IgD-negative memory B cell (primary cell): ENCODE results near the gene MOSMO. TPM values are rescaled to one million over a fixed set of nuclear protein-coding genes. Genes with fewer than 3 reads are reported as not detected.

Experiments used
- H3K27ac Mint-ChIP-seq, 3 donors: one replicate each; pipeline ENCODE4 v1.8.0; 2020 to 2022; ENCODE audit warnings: mild to moderate bottlenecking in 3 of 3, mixed read lengths in 3 of 3, moderate library complexity in 1 of 3
- H3K27me3 Mint-ChIP-seq: one replicate; pipeline ENCODE4 v1.8.0; 2021; ENCODE audit warnings: mixed read lengths
- H3K36me3 Mint-ChIP-seq: one replicate; pipeline ENCODE4 v1.8.0; 2020; ENCODE audit warnings: mild to moderate bottlenecking, mixed read lengths
- H3K4me1 Mint-ChIP-seq, 3 donors: one replicate each; pipeline ENCODE4 v1.8.0; 2020 to 2022; ENCODE audit warnings: mixed read lengths in 3 of 3, mild to moderate bottlenecking in 1 of 3
- H3K4me3 Mint-ChIP-seq, 4 donors: one replicate each; pipeline ENCODE4 v1.8.0; 2020 to 2022; ENCODE audit warnings: mild to moderate bottlenecking in 4 of 4, mixed read lengths in 4 of 4, moderate library complexity in 3 of 4
- H3K9me3 Mint-ChIP-seq, 3 donors: one replicate each; pipeline ENCODE4 v1.8.0; 2020 to 2021; ENCODE audit warnings: mixed read lengths in 3 of 3, mild to moderate bottlenecking in 1 of 3
- polyA plus RNA-seq: library from polyadenylated mRNA; unstranded; fragments of 300-500 nt; fragmentation: Illumina TruSeq; gene quantifications from one replicate; pipeline ENCODE4 v1.2.3, GENCODE V29; 2021

The MOSMO gene
- polyA plus RNA-seq, result 4.1 TPM

DNA sequence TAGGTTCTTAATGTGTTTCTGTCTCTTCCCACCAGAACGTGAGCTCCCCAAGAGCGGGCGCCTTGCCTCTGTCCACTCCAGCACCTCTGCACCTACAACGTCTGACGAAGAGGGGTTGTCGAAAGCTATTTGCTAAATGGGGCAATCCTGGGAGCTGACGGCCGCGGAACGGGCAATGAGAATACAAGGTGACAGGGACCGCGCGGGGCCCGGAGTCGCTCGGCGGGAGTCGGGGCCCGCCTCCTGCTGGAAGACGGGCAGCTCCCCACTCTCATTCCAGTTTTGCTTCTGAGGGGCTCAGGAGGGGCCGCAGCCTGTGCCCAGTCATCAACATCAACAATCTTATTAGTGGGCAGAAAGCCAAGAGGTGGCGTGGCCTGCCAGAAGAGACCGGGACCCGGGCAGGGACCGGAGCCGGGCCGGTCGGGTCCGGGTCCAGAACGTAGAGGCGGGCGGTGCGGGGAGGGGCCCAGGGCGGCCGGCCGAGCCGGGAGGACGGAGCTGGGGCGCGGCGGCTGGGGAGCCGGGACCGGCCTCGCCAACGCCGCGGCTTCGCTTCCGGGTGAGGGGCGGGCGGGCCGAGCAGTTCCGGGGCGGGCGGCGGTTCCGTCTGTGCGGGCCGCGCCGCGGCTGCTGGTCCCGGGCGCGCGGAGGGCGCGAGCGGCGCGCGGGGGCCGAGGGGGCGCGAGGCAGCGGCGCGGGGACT lies at the start of gene MOSMO:
TSS of gene MOSMO (plus strand) at position 603 of the 706 bp plus-strand sequence. CDS start 191 bp downstream, outside the sequence.
- Mint-ChIP-seq H3K9me3 (no peaks in the 10 kb centered on the region), H3K27me3 (no peaks in the 10 kb centered on the region), H3K27ac (peak within 1 kb of the TSS; percentile 13 to 89 (median 64)), H3K4me1 (peaks cover 17 to 35% (median 29%) of the 10 kb centered on the region in 3 donors), H3K4me3 (peak within 1 kb of the TSS; percentile 89 to 95 (median 90)), H3K36me3 (peaks cover 1% of the 10 kb centered on the region)

DNA sequence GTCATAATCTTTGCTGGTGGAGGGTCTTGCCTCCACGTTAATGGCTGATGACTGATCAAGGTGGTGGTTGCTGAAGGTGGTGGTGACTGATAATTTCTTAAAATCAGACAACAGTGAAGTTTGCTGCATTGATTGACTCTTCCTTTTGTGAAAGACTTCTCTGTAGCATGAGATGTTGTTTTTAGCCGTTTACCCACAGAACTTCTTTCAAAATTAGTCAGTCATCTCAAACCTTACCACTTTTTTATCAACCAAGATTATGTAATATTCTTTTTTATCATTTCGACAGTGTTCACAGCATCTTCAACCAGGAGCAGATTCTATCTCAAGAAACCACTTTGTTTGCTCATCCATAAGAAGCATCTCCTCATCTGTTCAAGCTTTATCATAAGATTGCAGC lies 48.9 kb upstream of the MOSMO start:
- Mint-ChIP-seq H3K27ac (peak overlapping the region in 1 of 3 donors; percentile 0), H3K4me1 (peaks cover 8 to 21% (median 10%) of the 10 kb centered on the region in 3 donors), H3K36me3 (peaks cover 4% of the 10 kb centered on the region), H3K9me3 (no peaks in the 10 kb centered on the region), H3K4me3 (no peak overlapping the region), H3K27me3 (no peaks in the 10 kb centered on the region)

DNA sequence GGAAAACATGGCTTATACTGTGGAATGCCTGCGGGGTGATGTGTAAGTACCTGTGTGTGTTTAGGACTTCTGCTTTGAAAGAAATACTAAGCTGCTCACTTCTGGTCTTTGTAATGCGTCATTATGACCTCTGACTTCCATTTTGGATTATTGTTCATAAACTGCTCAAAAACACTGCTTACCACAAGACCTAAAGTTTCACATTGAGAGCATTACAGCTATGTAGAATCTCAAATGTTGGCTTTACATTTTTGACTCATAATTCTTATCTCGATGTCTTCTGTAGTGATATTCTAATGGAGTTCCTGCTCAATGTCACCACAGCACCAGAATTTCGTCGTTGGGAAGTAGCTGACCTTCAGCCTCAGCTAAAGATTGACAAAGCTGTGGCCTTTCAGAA lies 45.4 kb upstream of the MOSMO start:
- Mint-ChIP-seq H3K27ac (no peak overlapping the region), H3K4me3 (no peak overlapping the region), H3K27me3 (no peaks in the 10 kb centered on the region), H3K4me1 (peaks cover 4 to 6% (median 5%) of the 10 kb centered on the region in 3 donors), H3K9me3 (no peaks in the 10 kb centered on the region), H3K36me3 (peaks cover 4% of the 10 kb centered on the region)

DNA sequence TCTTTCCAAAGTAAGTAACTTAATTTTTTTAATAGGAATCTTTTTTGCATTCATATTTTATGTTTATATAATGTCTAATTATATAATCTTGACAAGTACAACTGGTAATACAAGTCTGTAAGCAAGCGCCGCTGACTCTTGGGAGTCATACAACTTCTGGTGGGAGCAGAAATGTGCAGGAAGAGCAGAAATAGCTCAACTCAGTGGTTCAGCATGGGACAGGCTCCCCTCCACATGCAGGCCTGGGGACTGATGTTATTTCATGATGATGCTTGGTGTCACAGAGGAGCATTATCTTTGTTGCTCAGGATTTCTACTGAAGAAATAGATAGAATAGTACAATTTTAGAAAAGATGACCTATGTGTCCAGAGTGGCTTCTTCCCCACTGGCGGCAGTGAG lies 44.0 kb upstream of the MOSMO start:
- Mint-ChIP-seq H3K36me3 (peaks cover 4% of the 10 kb centered on the region), H3K4me3 (no peak overlapping the region), H3K4me1 (no peaks in the 10 kb centered on the region), H3K27me3 (no peaks in the 10 kb centered on the region), H3K9me3 (no peaks in the 10 kb centered on the region), H3K27ac (no peak overlapping the region)

DNA sequence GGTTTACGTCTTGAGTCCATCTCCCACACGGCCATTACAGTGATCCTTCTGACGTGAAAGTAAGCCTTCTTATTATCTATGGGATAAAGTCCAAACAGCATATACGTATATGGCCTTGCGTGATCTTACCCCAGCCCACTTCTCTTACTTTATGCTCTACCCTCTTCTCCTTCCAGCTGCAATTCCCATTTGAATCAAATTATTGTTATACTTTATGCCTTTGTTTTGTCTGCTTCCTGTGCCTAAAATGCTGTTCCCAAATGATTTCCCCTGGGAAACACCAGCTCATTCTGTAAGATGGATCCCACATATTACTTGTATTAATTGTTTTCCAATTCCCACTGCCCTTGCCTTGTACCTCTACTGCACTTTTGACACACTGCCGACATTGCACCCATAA lies 43.6 kb upstream of the MOSMO start:
- Mint-ChIP-seq H3K36me3 (peaks cover 4% of the 10 kb centered on the region), H3K4me1 (no peaks in the 10 kb centered on the region)

DNA sequence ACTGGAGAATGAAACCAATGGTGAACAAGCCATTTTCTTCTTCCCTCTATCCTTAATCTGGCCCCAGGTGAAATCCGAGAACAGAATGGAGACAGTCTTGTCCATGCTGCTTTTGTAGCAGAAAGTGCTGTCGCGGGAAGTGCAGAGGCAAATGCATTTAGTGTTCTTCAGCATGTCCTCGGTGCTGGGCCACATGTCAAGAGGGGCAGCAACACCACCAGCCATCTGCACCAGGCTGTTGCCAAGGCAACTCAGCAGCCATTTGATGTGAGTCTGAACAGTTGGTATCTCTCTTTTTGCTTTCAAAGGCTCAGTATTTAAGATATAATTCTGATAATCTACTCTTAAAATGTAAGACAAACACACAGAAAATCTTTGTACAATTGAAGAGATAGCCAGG lies 36.1 kb upstream of the MOSMO start:
- Mint-ChIP-seq H3K9me3 (no peaks in the 10 kb centered on the region), H3K27ac (no peak overlapping the region), H3K36me3 (peaks cover 2% of the 10 kb centered on the region), H3K4me3 (no peak overlapping the region), H3K27me3 (no peaks in the 10 kb centered on the region), H3K4me1 (no peaks in the 10 kb centered on the region)

More for the DNA sequence above, 43.6 kb upstream of the MOSMO start:
- Mint-ChIP-seq H3K9me3 (no peaks in the 10 kb centered on the region), H3K27ac (no peak overlapping the region), H3K4me3 (no peak overlapping the region), H3K27me3 (no peaks in the 10 kb centered on the region)

DNA sequence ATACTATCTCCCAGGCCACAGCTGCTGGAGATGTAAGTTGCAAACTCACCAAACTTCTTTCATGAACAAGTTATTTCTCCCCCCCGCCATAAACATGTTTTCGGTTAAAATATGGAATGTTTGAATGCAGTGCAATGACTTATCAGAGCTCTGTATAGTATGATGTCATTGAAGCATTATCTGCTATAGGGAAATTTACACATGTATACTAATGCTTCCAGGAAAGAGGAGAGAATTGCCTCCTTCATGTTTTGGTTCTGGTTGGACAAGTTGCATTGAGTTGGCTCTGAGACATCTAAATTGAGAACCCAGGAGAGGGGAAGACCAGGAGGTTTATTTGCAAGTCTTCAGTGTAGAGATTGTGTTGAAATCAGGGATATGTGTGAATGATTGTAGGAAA lies 34.0 kb upstream of the MOSMO start:
- no peaks in the 10 kb centered on the region for H3K9me3 Mint-ChIP-seq
- H3K27ac Mint-ChIP-seq, result no peak overlapping the region
- H3K4me1 Mint-ChIP-seq, result no peaks in the 10 kb centered on the region
- no peak overlapping the region for H3K4me3 Mint-ChIP-seq
- no peaks in the 10 kb centered on the region for H3K27me3 Mint-ChIP-seq
- peaks cover 5% of the 10 kb centered on the region for H3K36me3 Mint-ChIP-seq

DNA sequence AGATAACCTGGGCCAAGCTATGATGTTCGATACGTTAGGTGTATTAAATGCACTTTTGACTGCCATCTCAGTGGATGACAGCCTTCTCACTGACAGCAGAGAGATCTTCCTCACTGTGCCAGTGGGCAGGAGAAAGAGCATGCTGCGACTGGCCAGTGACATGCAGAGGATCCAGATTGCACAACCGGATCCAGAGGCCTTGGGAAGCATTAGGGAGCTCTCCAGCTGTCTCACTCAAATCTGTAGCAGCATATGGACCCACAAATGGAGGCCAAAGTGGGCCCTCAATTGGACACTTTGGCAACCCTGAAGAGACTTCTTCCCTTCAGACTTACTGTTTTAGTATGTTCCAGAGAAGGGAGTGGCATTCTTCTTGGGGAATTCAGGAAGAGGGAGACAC lies 27.9 kb upstream of the MOSMO start:
- Mint-ChIP-seq H3K4me1 (no peaks in the 10 kb centered on the region), H3K27me3 (no peaks in the 10 kb centered on the region), H3K36me3 (peaks cover 8% of the 10 kb centered on the region), H3K4me3 (no peak overlapping the region), H3K9me3 (no peaks in the 10 kb centered on the region), H3K27ac (peak overlapping the region in 1 of 3 donors; percentile 46)

DNA sequence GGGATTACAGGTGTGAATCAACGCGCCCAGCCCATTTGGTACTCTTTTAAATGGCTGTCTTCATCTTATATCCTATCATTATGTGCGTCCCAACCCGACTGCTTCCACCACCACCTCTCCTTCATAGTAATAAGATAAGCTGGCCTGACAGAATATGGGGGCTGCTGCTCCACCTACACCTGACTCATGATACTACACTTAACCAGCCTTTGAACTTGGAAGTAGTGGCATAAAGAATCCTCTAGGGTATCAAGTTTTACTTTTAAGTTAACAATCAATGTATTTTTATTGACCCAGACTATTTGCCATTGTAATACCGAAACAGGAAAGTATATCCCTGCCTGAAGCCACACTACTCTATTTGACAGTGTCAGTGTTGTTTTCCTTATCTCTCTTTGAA lies 25.8 kb upstream of the MOSMO start:
- Mint-ChIP-seq H3K9me3 (no peaks in the 10 kb centered on the region), H3K27ac (no peak overlapping the region), H3K4me1 (no peaks in the 10 kb centered on the region), H3K36me3 (peaks cover 10% of the 10 kb centered on the region), H3K27me3 (no peaks in the 10 kb centered on the region), H3K4me3 (no peak overlapping the region)

DNA sequence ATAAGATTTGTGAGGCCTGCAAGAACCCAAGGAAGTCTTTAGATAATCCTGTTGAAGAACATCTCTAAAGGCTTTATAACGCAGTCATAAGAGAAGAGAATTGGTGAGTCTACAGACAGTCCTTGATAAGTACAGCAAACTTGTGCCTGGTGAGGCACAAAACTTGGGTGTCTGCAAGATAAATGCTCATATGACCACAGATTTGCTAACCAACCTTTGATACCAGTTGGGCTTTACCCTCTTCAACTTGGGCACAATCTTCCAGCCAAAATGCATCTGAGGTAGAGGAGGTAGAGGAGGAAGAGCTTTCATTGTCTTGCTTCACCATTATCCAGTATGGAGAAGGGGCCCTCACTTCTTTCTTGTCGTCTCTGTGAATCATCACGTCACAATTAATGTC lies 23.8 kb upstream of the MOSMO start:
- no peak overlapping the region for H3K27ac Mint-ChIP-seq
- no peaks in the 10 kb centered on the region for H3K9me3 Mint-ChIP-seq
- no peaks in the 10 kb centered on the region for H3K27me3 Mint-ChIP-seq
- no peak overlapping the region for H3K4me3 Mint-ChIP-seq
- H3K36me3 Mint-ChIP-seq, result peaks cover 7% of the 10 kb centered on the region
- no peaks in the 10 kb centered on the region for H3K4me1 Mint-ChIP-seq

DNA sequence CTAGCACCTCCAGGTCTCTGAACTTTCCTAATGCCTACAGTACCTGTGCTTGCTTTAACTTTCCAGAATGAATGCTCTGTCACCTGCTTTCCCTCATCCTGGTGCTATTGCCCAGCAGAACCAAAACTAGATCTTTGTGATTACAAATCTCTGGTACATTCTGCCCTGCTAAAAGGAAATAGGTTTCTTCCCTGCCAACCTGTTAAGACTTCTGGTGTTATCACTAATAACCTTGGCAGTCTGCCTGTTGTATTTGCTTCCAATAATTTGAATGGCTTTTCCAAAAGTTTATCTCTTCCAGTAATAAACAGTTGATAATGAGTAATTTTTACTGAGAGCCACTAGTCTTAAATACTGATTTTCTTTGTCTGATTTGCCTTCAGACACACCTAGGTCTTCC lies 22.4 kb upstream of the MOSMO start:
- Mint-ChIP-seq H3K4me1 (no peaks in the 10 kb centered on the region), H3K27ac (no peak overlapping the region), H3K9me3 (no peaks in the 10 kb centered on the region), H3K4me3 (no peak overlapping the region), H3K36me3 (peaks cover 7% of the 10 kb centered on the region), H3K27me3 (no peaks in the 10 kb centered on the region)

DNA sequence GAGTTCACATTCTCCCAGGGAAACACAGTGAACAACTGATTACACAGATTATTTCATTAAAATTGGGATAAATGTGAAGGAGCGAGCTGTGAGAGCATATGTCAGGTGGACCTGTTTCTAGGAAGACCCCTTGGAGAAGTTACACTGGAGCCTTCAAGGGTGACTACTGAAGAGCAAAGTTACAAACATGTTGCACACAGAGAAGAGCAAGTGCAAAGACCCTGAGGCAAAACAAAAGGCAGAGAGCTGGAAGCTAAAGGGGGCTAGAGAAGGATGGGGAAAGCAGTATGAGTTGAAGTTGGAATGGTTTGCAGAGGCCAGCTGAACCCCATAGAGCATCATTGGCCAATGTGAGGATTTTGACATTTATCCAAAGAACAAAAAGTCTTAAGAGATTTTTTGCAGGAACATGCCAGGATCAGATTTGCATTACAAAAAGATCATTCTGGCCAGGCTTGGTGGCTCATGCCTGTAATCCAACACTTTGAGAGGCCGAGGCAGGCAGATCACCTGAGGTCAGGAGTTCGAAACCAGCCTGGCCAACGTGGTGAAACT lies 21.1 kb upstream of the MOSMO start:
- H3K36me3 Mint-ChIP-seq, result peaks cover 4% of the 10 kb centered on the region
- no peak overlapping the region for H3K4me3 Mint-ChIP-seq
- no peaks in the 10 kb centered on the region for H3K9me3 Mint-ChIP-seq
- no peaks in the 10 kb centered on the region for H3K27me3 Mint-ChIP-seq
- H3K27ac Mint-ChIP-seq, result no peak overlapping the region
- H3K4me1 Mint-ChIP-seq, result no peaks in the 10 kb centered on the region

DNA sequence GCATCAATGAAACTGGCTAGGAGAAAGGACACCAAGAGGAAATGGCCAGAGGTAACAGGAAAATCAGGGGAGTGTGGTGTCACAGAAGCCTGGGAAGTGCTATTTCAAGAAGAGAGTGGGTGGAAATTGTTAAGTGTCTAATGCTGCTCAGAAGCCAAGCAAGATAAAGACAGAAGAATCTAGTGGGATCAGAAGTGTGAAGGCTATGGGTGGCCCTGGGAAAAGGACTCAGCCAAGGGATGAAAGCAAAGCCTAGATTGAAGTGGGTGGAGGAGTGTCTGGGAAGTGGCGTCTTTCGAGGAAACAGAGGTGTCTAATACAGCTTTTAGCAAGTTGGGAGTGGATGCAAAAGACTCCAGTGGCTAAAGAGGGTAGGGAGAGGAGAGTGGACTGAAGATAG lies 20.4 kb upstream of the MOSMO start:
- Mint-ChIP-seq H3K4me1 (no peaks in the 10 kb centered on the region), H3K36me3 (peaks cover 4% of the 10 kb centered on the region), H3K4me3 (no peak overlapping the region), H3K27ac (peak overlapping the region in 1 of 3 donors; percentile 48), H3K9me3 (no peaks in the 10 kb centered on the region), H3K27me3 (no peaks in the 10 kb centered on the region)

DNA sequence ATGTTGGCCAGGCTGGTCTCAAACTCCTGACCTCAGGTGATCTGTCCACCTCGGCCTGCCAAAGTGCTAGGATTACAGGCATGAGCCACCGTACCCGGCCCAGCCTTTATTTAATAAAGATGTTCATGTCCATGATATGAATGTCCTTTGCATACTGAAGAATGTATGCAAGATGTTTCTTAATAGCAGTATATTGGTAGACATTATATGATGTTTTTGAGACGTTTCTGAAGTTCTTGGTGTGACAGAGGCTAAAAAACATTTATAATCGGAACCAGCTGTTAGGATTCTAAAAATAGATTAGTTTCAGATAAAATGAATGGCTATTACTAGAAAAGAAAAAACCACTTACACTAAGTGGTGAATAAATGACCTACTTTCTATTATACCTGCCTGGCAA lies 18.8 kb upstream of the MOSMO start:
- no peaks in the 10 kb centered on the region for H3K9me3 Mint-ChIP-seq
- H3K27ac Mint-ChIP-seq, result no peak overlapping the region
- H3K27me3 Mint-ChIP-seq, result no peaks in the 10 kb centered on the region
- H3K36me3 Mint-ChIP-seq, result peaks cover 2% of the 10 kb centered on the region
- no peak overlapping the region for H3K4me3 Mint-ChIP-seq
- no peaks in the 10 kb centered on the region for H3K4me1 Mint-ChIP-seq

DNA sequence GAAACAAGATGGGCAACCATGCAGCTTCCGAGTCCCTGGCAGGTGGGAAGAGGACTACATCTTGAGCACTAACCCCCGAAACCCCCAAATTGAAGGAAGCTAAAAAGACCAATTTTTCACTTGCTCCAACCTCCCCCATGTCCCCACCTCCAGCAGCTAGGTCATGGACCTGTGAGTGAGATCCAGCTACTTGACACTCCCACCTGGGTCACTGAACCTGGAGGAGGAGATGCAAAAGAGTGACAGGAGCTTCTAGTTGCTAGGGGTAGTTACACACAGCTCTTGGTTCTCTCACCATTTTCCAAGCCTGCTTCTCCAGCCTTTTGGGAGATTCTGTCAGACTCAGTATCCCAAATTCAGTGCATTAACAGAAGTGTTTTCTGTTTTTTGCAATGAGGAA lies 18.2 kb upstream of the MOSMO start:
- H3K9me3 Mint-ChIP-seq, result no peaks in the 10 kb centered on the region
- H3K36me3 Mint-ChIP-seq, result peaks cover 2% of the 10 kb centered on the region
- no peak overlapping the region for H3K4me3 Mint-ChIP-seq
- H3K27me3 Mint-ChIP-seq, result no peaks in the 10 kb centered on the region
- no peak overlapping the region for H3K27ac Mint-ChIP-seq
- H3K4me1 Mint-ChIP-seq, result no peaks in the 10 kb centered on the region

DNA sequence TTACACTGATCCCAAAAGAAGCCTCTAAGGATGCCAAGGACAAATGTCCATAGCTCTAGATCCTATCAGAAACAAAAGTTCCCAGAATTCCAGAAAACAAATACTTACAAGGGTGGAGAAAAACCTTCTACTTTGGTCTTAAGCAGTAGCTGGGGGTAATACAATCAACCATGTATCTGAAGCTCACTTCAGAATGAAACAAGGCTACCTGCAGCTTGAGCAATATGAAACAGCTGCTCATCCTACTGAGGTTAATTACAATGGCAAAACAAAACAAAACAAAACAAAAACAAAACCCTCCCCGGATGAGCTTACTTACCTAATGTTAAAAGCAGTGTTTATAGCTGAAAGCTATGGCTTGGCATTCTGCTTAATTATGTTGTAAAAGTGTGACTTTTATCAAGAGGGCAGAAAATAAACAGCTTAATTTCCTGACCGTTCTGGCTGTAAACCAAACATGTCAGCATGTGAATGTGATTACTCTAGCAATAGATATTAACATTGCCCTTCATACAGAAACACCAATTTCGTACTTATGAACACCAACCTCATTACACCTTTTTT lies 17.4 kb upstream of the MOSMO start:
- Mint-ChIP-seq H3K27ac (no peak overlapping the region), H3K27me3 (no peaks in the 10 kb centered on the region), H3K9me3 (no peaks in the 10 kb centered on the region), H3K4me1 (peaks cover 0 to 2% (median 0%) of the 10 kb centered on the region in 3 donors), H3K4me3 (no peak overlapping the region), H3K36me3 (peaks cover 3% of the 10 kb centered on the region)
